GM12878 (cell line): ENCODE data around the gene AP3S2. TPM values are rescaled to one million over a fixed set of nuclear protein-coding genes. Genes with fewer than 3 reads are reported as not detected.

Source experiments
- CEBPB ChIP-seq, 2 experiments: fragments of 150-350 bp in 1 of 2; IDR thresholded peaks; 2 replicates each; pipeline ENCODE4 v1.6.1; 2012 to 2014; ENCODE audit warnings: low read depth in 2 of 2, low read length in 2 of 2, borderline replicate concordance in 1 of 2, inconsistent platforms in 1 of 2
- E4F1 ChIP-seq: fragments of 450-650 bp; IDR thresholded peaks from 2 replicates; pipeline ENCODE4 v1.6.1; 2018; ENCODE audit warnings: borderline replicate concordance, mild to moderate bottlenecking; ENCODE audit not compliant: partially characterized antibody
- HCFC1 ChIP-seq: fragments of 150-350 bp; IDR thresholded peaks from 2 replicates; pipeline ENCODE4 v1.6.1; 2014; ENCODE audit warnings: low read length
- SIN3A ChIP-seq: IDR thresholded peaks from 2 replicates; pipeline ENCODE4 v1.6.1; 2012; ENCODE audit warnings: low read depth, low read length, improper control_type of control experiment
- SREBF2 ChIP-seq: IDR thresholded peaks from 2 replicates; pipeline ENCODE4 v1.6.1; 2012; ENCODE audit warnings: mild to moderate bottlenecking, low read length
- polyA plus RNA-seq, 11 experiments: library from polyadenylated mRNA; depleted of rRNA in 4 of 11; unstranded in 6 of 11; stranded (reverse) in 5 of 11; fragments of >200 nt; fragmentation: Nextera tagmentation in 4 of 11; fragmentation: Illumina TruSeq in 1 of 11; extraction: Ambion mirVana in 4 of 11; extraction: Trizol in 1 of 11; gene quantifications; 1 replicate in 1 of 11; 2 replicates in 10 of 11; pipeline versions ENCODE4 v1.2.1 to v1.2.3, GENCODE V29; 2011 to 2016; ENCODE audit warnings: inconsistent platforms in 2 of 11, missing spikeins in 2 of 11, low read depth in 1 of 11
- total RNA-seq, 4 experiments: library from RNA; depleted of rRNA in 3 of 4; stranded (reverse); fragments of >200 nt in 3 of 4; fragmentation: Illumina TruSeq in 1 of 4; extraction: Trizol in 1 of 4; gene quantifications; 2 replicates each; pipeline versions ENCODE4 v1.2.1 to v1.2.3, GENCODE V29; 2013 to 2021
- TF ChIP-seq, protein P1 (sequence below): fragments of 450-650 bp; IDR thresholded peaks from 2 replicates; pipeline ENCODE4 v1.6.1; 2017; ENCODE audit warnings: mild to moderate bottlenecking, moderate library complexity
- TF ChIP-seq, protein P2 (sequence below): IDR thresholded peaks from 2 replicates; pipeline ENCODE4 v1.6.1; 2012; ENCODE audit warnings: mild to moderate bottlenecking, low read depth, low read length
- TF ChIP-seq, protein P3 (sequence below): IDR thresholded peaks from 2 replicates; pipeline ENCODE4 v1.6.1; 2011; ENCODE audit warnings: mild to moderate bottlenecking, low read depth, low read length, moderate library complexity; ENCODE audit not compliant: insufficient replicate concordance

The AP3S2 gene
- total and polyA plus RNA-seq, 10 of the 15 experiments (the other 5 are each of a cell fraction or from before 2014, with no cell fraction given), result 10.0 to 43.6 (median 26.0) TPM

GRCh38 chr15:89877083-89877425 lies 16.7 kb downstream of the AP3S2 start (continued):
- TF ChIP-seq, protein P1, sequence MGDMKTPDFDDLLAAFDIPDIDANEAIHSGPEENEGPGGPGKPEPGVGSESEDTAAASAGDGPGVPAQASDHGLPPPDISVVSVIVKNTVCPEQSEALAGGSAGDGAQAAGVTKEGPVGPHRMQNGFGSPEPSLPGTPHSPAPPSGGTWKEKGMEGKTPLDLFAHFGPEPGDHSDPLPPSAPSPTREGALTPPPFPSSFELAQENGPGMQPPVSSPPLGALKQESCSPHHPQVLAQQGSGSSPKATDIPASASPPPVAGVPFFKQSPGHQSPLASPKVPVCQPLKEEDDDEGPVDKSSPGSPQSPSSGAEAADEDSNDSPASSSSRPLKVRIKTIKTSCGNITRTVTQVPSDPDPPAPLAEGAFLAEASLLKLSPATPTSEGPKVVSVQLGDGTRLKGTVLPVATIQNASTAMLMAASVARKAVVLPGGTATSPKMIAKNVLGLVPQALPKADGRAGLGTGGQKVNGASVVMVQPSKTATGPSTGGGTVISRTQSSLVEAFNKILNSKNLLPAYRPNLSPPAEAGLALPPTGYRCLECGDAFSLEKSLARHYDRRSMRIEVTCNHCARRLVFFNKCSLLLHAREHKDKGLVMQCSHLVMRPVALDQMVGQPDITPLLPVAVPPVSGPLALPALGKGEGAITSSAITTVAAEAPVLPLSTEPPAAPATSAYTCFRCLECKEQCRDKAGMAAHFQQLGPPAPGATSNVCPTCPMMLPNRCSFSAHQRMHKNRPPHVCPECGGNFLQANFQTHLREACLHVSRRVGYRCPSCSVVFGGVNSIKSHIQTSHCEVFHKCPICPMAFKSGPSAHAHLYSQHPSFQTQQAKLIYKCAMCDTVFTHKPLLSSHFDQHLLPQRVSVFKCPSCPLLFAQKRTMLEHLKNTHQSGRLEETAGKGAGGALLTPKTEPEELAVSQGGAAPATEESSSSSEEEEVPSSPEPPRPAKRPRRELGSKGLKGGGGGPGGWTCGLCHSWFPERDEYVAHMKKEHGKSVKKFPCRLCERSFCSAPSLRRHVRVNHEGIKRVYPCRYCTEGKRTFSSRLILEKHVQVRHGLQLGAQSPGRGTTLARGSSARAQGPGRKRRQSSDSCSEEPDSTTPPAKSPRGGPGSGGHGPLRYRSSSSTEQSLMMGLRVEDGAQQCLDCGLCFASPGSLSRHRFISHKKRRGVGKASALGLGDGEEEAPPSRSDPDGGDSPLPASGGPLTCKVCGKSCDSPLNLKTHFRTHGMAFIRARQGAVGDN, result no peak
- TF ChIP-seq, protein P2, sequence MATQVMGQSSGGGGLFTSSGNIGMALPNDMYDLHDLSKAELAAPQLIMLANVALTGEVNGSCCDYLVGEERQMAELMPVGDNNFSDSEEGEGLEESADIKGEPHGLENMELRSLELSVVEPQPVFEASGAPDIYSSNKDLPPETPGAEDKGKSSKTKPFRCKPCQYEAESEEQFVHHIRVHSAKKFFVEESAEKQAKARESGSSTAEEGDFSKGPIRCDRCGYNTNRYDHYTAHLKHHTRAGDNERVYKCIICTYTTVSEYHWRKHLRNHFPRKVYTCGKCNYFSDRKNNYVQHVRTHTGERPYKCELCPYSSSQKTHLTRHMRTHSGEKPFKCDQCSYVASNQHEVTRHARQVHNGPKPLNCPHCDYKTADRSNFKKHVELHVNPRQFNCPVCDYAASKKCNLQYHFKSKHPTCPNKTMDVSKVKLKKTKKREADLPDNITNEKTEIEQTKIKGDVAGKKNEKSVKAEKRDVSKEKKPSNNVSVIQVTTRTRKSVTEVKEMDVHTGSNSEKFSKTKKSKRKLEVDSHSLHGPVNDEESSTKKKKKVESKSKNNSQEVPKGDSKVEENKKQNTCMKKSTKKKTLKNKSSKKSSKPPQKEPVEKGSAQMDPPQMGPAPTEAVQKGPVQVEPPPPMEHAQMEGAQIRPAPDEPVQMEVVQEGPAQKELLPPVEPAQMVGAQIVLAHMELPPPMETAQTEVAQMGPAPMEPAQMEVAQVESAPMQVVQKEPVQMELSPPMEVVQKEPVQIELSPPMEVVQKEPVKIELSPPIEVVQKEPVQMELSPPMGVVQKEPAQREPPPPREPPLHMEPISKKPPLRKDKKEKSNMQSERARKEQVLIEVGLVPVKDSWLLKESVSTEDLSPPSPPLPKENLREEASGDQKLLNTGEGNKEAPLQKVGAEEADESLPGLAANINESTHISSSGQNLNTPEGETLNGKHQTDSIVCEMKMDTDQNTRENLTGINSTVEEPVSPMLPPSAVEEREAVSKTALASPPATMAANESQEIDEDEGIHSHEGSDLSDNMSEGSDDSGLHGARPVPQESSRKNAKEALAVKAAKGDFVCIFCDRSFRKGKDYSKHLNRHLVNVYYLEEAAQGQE, result no peak
- TF ChIP-seq SIN3A, result no peak
- no peak for TF ChIP-seq HCFC1
- no peak for TF ChIP-seq E4F1
- no peak for TF ChIP-seq SREBF2
- TF ChIP-seq, protein P3, sequence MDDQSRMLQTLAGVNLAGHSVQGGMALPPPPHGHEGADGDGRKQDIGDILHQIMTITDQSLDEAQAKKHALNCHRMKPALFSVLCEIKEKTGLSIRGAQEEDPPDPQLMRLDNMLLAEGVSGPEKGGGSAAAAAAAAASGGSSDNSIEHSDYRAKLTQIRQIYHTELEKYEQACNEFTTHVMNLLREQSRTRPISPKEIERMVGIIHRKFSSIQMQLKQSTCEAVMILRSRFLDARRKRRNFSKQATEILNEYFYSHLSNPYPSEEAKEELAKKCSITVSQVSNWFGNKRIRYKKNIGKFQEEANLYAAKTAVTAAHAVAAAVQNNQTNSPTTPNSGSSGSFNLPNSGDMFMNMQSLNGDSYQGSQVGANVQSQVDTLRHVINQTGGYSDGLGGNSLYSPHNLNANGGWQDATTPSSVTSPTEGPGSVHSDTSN, result no peak
- TF ChIP-seq CEBPB (IDR thresholded peaks at IDR 0.05; ENCODE audit: borderline replicate concordance in 1 of 2, low read depth in 2 of 2, low read length in 2 of 2), result no peak
